HG02938 (cell line): Measurements from ENCODE around the gene OR2A1.
"Not testable (repeated sequence)": the region's sequence is repeated elsewhere in the genome, so short reads cannot be mapped to it uniquely, and the experiment has no call there.

Experiments
- ATAC-seq: cut with Tn5 transposase; IDR thresholded peaks from one replicate; pipeline ENCODE4 v1.9.1; 2021; ENCODE audit warnings: mild to moderate bottlenecking, moderate library complexity; ENCODE audit not compliant: unreplicated experiment

Gene OR2A1, protein sequence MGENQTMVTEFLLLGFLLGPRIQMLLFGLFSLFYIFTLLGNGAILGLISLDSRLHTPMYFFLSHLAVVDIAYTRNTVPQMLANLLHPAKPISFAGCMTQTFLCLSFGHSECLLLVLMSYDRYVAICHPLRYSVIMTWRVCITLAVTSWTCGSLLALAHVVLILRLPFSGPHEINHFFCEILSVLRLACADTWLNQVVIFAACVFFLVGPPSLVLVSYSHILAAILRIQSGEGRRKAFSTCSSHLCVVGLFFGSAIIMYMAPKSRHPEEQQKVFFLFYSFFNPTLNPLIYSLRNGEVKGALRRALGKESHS

DNA sequence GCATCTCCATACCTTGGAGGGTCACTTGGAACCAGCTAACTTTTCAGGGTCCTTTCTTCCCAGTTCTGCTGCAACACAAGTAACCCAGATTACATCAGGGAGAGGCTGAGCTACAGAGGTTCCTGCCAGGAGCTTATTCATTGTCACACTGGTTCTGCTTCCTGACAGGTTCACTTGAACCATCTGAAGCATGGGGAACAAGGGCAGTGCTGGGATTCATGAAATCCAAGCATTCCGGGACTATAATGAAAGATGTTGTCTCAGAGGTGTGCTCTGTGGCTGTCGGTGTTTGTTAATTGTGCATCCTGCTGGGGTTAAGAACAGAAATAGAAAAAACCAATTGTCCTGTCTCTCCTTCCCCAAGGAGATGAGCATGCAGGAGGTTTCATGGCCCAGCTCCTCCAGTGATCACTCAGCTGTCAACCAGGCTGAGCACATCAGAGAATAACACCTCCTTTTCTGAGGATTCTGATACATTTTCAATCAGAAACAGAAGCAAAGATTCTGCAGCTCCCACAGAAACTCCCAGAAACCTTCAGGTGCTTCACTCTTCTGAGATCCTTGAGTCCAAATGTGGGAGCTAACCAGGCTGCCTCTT is at the start of gene OR2A1:
TSS of gene OR2A1 (plus strand) at position 548 of the 598 bp plus-strand sequence. CDS start 5,706 bp downstream, outside the sequence.
- not testable (repeated sequence) for ATAC-seq

DNA sequence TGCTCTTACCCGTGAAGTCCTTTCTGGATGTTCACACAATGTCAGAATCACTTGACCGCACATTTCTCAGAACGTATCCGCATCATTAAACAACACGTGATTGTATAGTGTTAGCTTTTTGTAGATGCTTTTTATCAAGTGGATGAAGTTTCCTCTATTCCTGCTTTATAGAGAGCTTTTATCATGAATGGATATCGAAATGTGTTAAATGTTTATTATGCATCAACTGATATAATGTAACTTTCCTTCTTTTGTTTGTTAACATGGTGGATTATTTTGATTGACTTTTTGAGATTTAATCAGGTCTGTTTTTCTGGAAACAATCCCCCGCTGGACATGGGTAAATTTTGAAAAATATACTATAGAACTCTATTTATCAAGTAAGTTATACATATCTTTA is 47.5 kb upstream of the OR2A1 start, which contains the start of gene OR2A7:
TSS of gene OR2A7 (minus strand) at position 101 of the 400 bp plus-strand sequence. CDS start 5,164 bp downstream, outside the sequence.
- not testable (repeated sequence) for ATAC-seq

DNA sequence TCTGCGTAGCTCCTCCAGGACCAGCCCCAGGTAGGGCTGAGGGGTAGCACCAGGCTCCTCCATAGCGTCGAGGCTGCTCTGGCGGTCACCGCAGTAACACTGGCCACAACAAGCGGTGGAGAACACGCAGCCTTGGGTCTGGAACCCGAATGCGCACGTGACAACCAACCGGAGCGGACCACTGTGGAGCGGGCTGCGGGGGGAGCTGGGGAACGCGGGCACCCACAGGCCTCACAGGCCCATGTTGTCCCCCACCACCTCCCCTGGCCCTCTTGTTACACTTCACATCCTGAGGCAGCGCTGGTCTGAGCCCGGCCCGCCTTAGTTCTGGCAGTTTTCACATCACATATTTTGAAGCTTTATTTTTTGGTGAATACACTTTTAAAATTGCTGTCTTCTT is 43.0 kb upstream of the OR2A1 start, which contains the start of gene CTAGE8:
TSS of gene CTAGE8 (minus strand) at position 101 of the 400 bp plus-strand sequence. CDS start at position 63, 38 bp downstream.
- not testable (repeated sequence) for ATAC-seq

DNA sequence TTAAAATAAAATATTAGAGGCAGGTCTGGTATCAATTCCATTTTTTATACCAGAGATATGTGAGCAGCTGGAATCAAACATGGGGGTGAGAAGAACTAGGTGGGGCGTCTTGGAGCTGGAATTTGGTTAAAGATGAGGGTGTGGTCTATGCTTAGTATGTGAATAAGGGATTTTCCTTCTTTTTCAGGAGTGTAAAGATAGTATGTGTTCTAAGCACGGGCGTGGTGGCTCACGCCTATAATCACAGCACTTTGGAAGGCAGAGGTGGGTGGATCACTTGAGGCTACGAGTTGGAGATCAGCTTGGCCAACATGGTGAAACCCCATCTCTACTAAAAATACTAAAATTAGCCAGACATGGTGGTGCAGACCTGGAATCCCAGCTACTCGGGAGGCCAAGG is 36.9 kb upstream of the OR2A1 start:
- not testable (repeated sequence) for ATAC-seq

DNA sequence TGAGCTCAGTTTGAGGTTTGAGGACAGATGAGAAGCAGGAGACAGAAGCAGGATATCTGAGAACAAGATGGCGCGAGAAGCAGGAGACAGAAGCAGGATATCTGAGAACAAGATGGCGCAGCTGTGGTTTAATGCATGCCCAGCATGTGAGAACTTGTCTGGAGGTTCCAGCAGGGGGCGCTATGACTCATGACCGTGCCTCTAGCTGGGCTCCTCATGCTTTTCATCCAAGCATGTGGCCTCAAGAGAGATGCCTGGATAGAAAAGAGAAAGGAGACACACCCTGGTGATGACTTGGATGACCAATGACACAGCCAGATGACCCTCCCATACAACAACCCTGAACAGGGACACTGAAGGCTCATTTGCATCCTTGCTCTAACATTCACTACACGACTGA is 32.2 kb upstream of the OR2A1 start:
- ATAC-seq: not testable (repeated sequence)

DNA sequence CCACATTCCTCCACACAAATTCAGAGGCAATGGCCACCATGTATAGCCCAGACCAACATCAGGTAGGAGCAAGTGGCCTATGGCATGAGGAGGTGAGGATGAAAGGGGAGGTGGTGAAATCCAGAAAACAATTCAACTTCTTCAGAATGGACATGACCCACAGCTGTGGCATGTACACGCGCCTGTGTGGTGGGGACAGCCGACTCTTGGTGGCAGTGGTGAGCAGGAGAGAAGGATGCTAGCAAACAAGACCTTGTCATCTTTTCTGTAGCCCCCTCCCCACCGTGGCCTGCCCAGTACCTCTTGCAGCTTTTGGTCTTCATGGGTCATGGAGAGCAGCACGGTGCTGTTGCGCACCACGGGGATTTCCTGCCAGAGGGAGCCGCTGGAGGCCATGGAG is 30.2 kb upstream of the OR2A1 start:
- not testable (repeated sequence) for ATAC-seq

DNA sequence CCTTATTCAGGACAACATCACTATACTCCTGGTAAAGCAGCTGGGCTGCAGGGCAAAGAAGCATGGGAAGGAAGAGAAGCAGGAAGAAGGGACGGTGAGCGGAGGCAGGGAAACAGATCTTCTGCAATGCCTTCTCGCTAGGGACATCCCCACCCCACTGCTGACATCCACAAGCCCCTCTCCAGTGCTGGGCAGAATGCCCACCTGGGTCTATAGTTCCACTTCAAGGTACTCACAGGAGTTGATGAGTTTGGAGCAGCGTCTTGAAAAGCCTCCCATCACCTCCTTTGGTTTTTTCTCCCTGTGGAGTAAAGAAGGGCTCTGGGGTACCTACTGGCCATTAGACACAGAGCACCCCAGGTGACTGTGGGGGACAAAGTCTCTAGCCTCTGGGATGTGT is 29.7 kb upstream of the OR2A1 start:
- ATAC-seq: not testable (repeated sequence)

DNA sequence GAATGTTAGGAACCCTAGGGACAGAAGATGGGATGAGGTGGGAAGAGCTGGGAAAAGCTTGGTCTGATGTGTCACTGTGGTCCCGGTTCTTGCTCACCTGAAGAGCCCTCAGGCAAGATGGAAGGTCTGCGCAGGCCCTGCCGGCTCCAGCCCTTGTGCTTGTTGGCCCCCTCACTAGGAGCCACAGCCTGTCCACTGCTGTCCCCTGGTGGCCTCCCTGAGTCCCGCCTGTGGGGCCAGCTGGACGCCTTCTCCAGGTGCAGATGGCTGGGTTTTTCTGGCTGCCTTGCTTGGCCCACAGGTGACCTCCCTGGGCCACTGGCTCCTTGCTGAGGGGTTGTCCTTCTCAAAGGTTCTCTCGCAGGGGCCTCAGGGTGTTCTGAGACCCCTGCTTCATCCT is 28.5 kb upstream of the OR2A1 start:
- ATAC-seq: not testable (repeated sequence)

DNA sequence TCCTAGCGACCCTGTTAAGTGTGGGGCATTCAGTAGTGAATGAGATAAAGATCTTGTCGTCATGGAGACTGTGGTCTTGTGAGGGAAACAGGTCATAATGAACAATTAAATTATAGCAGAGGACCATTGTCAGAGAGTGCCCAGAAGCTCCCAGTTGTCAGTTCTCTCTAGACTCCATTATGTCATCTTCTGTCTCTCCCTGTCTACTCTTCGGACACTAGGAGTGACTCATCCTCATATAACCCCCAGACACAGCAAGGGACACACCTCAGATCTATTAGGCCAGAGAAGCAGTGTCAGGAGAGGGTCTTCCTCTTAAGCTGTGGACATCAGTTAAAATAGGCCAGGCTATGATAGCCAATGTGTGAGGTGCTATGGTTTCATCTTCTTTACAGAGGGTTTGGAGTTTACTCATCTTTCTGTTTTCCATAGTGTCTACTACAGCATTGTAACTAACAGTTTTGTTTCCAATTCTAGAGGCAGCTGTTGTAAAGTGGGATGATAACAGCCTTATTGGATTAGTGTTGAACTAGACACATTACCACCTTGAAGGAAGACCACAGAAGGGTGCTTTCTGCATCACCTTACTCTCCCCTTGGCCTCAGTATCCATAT is 24.9 kb upstream of the OR2A1 start:
- not testable (repeated sequence) for ATAC-seq

DNA sequence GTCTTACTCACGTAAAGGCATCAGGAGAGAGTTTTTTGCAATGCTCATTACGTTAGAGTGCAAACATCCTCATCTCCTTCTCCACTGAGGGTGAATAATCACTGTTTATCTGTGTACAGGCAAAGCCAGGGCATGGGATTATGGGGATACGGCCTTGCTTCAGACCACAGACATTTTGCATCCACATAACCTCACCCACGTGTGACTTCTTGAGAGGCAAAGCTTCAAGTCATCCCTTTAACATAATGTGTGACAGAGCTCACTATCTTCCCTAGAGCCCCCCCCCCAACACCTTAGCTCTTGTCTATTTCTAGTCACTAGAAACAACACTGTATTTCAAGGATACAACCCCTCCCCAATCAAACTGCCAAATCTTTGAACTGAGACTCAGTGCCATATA is 20.6 kb upstream of the OR2A1 start:
- not testable (repeated sequence) for ATAC-seq

DNA sequence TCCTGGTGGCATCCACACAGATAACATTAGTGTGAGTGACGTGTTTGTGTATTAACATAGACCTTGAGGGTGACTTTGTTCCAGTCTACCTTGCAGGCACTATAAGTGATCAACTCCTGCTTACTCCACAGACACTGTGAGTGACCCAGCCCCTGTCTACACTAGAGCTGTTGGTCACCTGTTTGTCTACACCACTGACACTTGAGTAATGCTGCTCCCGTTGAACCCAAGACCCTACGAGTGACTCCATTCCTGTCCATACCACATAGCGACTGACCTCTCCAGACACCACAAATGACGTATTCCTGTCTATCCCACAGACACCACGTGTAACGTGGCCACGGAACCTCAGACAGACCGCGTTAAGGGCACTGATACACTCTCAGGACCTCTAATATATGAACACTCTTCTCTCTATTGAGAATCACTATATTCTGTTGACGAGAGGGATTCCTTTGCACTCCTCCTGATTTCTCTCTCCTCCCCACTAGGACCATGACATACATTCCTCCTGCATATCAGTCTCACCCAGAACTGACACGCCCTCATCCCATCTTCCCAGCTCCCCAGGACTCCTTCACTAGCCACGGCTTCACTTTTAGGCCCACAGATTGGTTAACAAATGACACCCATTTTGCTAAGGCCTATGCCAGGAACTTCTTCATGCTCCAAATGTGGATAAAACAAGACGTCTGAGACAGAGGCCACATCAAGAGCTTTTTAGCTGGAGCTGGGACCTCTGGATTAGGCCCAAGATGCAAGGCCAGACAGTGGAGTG is 19.6 kb upstream of the OR2A1 start:
- not testable (repeated sequence) for ATAC-seq

DNA sequence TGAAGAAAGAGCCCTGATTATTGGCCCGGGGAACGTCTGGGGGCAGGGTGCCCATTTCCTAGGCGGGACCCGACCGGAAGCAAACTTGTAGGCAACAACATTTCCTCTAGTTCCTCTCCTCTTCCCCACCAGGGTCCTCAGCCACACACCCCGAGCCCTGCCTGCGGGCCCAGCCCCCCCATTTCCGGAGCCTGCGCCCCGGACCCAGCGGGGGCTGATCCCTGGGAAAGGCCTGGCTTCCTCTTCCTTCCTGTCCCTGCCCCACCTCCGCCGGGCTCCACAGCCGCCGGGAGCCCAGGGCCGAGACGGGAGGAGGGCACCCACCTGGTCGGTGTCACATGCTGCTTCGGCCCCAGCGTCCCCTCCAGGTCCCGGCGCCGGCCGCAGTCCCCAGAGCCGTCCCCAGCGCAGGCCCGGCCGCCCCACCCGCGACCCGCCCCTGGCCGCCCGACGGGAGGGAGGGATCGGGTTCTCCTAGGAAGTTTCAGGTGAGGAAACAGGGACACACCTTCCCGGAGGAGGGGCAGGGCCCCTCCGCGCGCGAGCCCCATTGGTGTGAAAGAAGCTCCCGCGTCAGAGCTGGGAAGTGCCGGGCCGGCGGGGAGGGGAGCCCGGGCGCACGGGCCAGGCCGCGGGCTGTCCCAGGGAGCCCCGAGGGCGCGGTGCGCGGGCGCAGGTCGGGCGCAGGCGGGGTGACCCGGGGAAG is 18.3 kb upstream of the OR2A1 start:
- ATAC-seq: peak; percentile 70

DNA sequence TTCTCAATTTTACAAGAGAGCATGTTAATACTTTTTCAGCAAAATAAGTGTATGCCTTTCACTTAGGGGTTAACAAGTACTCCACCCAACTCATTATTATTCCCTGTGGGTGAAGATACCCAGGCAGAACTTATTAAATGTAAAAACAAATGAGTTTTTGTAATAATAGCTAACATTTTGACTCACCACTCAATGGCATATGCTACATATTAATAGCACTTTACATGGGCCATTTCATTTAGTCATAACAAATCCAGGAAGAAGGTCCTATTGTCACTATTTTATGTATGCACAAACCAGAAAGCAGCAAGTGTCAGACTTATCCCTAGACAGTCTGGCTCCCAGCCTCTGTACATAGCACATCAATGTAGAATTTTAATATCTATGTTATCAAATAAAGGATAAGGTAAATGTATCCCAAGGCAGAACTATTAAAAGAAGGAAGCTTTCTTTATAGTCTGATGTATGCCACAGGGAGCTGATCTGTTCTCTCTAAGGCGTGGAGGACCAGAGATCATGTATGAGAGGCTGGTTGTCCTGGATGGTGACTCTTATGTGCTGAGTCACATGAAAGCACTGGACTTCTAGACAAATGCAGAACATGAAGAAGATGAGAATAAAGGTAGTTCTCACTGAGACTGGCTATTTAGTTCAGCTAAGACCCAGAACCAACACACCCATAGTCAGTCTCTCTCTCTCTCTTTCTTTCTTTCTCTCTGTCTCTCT is 9.5 kb upstream of the OR2A1 start:
- not testable (repeated sequence) for ATAC-seq

DNA sequence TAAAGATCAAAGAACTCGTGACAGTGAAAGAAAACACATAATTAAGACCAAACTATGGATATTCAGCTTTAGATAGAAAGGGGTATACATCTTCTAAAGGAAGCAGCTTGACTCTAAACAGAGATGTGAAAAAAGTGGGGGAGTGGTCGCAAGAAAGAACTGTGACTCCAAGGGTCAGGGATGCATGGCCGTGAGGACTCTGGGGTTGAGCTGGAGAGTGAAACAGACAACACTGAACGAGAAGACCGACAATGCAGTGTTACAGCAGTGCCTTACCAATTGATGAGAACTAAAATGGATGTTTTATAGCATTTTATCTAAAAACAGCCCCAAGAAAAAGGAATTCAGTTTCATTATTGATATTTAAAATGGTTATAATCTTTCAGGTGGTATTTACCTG is 8.6 kb upstream of the OR2A1 start:
- not testable (repeated sequence) for ATAC-seq

DNA sequence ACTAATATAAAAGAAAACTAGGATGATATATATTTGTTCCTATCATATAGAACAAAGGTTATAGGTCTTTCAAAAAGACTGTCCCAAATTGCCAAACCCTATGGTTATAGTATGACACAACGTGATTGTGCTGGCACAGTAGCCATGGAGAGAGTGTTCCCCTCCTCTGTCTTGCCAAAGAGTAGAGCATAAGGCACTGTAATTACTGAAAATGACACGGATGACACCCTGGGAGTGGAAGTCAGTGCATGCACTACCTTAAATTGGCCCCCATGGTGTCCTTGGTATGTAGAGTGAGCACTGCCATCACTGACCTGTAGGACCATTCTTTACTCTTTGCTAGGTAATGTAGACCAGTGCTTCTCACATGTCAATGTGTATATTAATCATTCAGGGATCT is 7.1 kb upstream of the OR2A1 start:
- ATAC-seq: not testable (repeated sequence)

DNA sequence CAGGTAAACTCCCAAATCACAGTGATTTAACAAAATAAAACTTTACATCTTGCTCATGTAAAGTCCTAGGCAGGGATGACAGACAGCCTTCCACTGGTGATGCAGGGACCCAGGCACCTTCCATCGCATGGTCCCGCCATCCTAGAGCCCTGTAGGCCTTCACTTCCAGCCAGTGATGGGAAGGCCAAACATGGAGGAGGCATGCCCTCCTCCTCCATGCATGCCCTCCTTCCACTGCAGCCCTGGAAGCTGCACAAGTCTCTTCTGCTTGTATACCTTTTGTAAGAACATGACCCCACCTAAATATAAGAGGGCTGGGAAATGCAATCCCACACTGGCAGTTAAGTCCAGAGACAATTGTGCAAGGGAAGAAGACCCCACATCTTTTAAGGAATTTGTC is 2.5 kb upstream of the OR2A1 start:
- ATAC-seq: not testable (repeated sequence)

DNA sequence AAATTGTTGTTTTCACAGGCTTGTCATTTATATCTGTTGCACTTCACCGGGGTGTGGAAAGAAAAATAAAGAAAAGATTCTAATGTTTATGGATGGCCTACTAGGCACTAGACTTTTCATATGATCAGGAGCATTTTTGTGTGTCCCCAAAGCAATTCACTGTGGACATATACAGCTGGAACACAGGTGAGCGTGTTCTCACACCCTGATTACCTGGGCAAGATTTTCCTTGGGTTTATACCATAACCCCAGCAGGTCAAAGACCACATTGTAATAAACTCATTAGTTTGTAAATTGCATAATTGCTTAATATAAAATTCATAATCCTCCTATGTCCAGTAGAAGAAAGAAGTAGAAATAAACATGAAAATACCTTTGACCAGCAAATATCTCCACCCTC is 1.0 kb upstream of the OR2A1 start:
- ATAC-seq: not testable (repeated sequence)

DNA sequence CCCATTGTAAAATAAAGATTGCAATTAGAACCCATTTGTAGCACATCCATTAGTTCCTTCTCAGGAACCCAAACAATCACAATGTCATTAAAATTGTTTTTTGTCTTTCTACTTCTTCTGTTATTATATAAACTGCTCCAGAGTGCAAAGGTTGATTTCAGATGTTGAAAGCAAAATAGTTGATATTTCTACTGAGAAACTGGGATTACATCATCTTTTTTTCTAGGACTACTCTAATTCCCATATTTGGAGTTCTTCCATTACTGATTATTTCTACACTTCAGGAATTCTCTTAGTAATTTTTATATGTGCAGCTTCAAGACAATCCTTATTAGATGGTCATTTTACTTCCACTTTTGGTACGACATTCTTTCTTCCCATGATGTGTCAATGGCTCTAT is 5.3 kb downstream of the OR2A1 start:
- not testable (repeated sequence) for ATAC-seq

DNA sequence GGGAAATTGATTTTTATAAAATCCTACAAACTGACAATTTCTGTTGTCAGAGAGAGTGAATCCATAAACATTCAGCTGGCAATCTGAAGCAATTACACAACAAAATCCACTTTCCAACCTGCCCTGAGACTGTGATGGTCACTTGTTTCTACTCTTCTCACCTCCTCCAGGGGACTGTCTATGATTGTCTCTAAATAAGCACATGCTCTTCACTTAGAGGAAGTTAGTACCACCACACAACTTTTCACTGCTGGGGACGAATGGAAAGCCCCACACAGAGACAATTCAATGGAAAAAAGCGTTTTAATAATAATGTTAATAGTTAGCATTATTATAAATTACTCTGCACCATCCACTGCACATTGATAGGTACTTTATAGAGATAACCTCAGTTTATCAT is 7.3 kb downstream of the OR2A1 start:
- ATAC-seq: not testable (repeated sequence)
